ENCODE measurements around the gene NXT2. TPM values are rescaled to one million over a fixed set of nuclear protein-coding genes. Genes with fewer than 3 reads are reported as not detected.
"Not testable (repeated sequence)": the region's sequence is repeated elsewhere in the genome, so short reads cannot be mapped to it uniquely, and the experiment has no call there.

Gene NXT2
- total RNA-seq, 2 donors from 2014 or later: 2.6 to 3.8 TPM

DNA sequence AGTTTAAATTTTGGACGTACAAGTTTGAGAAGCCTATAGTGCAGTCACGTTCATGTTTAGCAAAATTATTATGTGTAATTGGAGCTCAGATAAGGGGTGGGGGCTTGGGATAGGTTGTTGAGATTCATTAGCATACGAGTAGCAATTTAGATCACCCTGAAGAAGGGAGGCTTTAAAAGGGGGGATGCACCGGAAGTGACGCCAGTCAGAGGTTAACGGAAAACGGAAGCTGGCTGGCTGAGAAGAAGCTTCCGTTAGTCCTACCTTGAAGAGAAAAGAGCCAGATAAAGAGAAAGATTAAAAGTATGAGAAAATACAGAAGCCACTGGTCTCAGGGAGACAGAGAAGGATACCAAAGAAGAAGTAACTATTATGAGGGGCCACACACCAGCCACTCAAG, 1.1 kb upstream of the NXT2 start:
- no peak for DNase-seq (ENCODE audit: low spot score)
- H3K4me3 ChIP-seq: no peak overlapping the region
- H3K9me3 ChIP-seq: no peaks in the 10 kb centered on the region
- TF ChIP-seq, protein P1, sequence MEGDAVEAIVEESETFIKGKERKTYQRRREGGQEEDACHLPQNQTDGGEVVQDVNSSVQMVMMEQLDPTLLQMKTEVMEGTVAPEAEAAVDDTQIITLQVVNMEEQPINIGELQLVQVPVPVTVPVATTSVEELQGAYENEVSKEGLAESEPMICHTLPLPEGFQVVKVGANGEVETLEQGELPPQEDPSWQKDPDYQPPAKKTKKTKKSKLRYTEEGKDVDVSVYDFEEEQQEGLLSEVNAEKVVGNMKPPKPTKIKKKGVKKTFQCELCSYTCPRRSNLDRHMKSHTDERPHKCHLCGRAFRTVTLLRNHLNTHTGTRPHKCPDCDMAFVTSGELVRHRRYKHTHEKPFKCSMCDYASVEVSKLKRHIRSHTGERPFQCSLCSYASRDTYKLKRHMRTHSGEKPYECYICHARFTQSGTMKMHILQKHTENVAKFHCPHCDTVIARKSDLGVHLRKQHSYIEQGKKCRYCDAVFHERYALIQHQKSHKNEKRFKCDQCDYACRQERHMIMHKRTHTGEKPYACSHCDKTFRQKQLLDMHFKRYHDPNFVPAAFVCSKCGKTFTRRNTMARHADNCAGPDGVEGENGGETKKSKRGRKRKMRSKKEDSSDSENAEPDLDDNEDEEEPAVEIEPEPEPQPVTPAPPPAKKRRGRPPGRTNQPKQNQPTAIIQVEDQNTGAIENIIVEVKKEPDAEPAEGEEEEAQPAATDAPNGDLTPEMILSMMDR (IDR thresholded peaks at IDR 0.05): no peak
- H3K36me3 ChIP-seq: no peaks in the 10 kb centered on the region
- H3K4me1 ChIP-seq: no peaks in the 10 kb centered on the region
- no peaks in the 10 kb centered on the region for H3K27me3 ChIP-seq
- H3K27ac ChIP-seq: no peak overlapping the region

DNA sequence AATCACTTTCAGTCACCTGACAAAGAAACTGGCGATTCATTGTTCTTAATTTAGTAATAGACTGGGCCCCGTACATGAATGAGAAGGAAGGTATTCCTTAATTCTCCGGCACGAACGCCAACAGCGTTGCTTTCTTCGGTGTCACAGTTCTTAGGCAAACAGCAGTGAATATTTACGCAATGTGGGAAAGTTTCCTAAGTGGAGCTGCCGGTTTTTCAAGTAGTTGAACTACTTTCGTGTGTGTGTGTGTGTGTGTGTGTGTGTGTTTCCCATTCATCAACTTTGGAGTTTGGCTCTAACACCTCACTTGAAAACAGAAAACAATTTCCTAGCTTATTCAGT, 651 bp downstream of the NXT2 start:
- H3K27ac ChIP-seq: peak overlapping the region; percentile 81 to 85
- no peaks in the 10 kb centered on the region for H3K27me3 ChIP-seq
- TF ChIP-seq, protein P1 (IDR thresholded peaks at IDR 0.05): no peak
- H3K9me3 ChIP-seq: no peaks in the 10 kb centered on the region
- DNase-seq (ENCODE audit: low spot score): peak; percentile 60
- H3K36me3 ChIP-seq: no peaks in the 10 kb centered on the region
- no peaks in the 10 kb centered on the region for H3K4me1 ChIP-seq
- peak overlapping the region; percentile 54 to 56 for H3K4me3 ChIP-seq

DNA sequence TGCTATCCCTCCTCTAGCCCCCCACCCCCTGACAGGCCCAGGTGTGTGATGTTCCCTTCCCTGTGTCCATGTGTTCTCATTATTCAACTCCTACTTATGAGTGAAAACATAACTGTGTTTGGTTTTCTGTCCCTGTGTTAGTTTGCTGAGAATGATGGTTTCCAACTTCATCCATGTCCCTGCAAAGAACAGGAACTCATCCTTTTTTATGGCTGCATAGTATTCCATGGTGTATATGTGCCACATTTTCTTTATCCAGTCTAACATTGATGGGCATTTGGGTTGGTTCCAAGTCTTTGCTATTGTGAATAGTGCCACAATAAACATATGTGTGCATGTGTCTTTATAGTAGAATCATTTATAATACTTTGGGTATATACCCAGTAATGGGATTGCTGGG, 2.4 kb downstream of the NXT2 start:
- H3K27me3 ChIP-seq; H3K4me3 ChIP-seq; H3K36me3 ChIP-seq; DNase-seq (ENCODE audit: low spot score); H3K9me3 ChIP-seq; H3K27ac ChIP-seq; H3K4me1 ChIP-seq: not testable (repeated sequence)

DNA sequence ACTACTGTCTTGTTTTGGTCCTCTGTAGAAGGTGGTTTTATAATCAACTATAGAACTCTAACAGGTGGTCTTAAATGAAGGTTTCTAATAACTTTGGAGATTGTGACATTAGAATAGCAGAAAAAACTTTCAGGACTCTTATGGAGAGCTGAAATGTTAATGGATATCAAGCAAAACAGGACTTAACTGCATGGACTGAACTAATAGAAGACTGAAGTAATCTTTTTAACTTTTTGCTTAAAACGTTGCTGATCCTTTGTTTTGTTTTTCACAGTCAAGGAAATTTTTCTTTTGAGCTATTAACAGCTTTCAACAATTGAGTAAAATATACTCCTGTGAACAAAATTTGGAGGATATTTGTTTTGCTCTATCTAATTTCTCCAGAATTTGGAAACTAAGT, 17.2 kb downstream of the NXT2 start:
- no peaks in the 10 kb centered on the region for H3K36me3 ChIP-seq
- no peak overlapping the region for H3K4me3 ChIP-seq
- no peak overlapping the region for H3K27ac ChIP-seq
- no peaks in the 10 kb centered on the region for H3K27me3 ChIP-seq
- no peak for DNase-seq (ENCODE audit: low spot score)
- H3K4me1 ChIP-seq: no peaks in the 10 kb centered on the region
- H3K9me3 ChIP-seq: no peaks in the 10 kb centered on the region
- TF ChIP-seq, protein P1 (IDR thresholded peaks at IDR 0.05): no peak

DNA sequence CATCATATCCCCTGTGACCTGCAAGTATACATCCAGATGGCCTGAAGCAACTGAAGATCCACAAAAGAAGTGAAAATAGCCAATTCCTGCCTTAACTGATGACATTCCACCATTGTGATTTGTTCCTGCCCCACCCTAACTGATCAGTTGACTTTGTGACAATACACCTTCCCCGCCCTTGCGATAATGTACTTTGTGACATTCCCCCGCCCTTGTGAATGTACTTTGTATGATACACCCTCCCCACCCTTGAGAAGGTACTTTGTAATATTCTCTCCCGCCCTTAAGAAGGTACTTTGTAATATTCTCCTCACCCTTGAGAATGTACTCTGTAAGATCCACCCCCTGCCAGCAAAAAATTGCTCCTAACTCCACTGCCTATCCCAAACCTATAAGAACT, 39.4 kb downstream of the NXT2 start:
- not testable (repeated sequence) for H3K9me3 ChIP-seq; H3K4me3 ChIP-seq; H3K4me1 ChIP-seq; H3K27me3 ChIP-seq; H3K27ac ChIP-seq; H3K36me3 ChIP-seq; DNase-seq (ENCODE audit: low spot score)

DNA sequence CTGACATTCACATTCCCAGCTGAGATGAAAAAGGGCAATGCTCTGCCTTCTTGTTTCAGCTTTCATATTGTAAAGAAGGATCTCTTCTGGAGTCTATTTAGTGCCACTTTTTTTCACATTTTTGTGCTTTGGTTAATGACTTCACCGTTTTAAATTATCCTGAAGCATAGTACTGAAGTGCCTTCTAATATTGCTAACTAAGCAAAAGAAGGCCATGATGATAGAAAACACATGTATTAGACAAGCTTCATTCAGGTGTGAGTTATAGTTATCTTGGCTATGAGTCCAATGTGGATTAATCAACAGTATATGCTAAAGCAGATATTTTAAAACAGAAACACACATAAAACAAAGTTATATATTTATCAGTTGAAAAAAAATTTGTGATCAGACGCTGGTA, 40.4 kb downstream of the NXT2 start:
- Histone ChIP-seq H3K36me3 (no peaks in the 10 kb centered on the region), H3K27ac (no peak overlapping the region), H3K9me3 (no peaks in the 10 kb centered on the region), H3K4me3 (no peak overlapping the region), H3K4me1 (no peaks in the 10 kb centered on the region), H3K27me3 (no peaks in the 10 kb centered on the region)
- TF ChIP-seq, protein P1 (IDR thresholded peaks at IDR 0.05): no peak
- DNase-seq (ENCODE audit: low spot score): no peak

DNA sequence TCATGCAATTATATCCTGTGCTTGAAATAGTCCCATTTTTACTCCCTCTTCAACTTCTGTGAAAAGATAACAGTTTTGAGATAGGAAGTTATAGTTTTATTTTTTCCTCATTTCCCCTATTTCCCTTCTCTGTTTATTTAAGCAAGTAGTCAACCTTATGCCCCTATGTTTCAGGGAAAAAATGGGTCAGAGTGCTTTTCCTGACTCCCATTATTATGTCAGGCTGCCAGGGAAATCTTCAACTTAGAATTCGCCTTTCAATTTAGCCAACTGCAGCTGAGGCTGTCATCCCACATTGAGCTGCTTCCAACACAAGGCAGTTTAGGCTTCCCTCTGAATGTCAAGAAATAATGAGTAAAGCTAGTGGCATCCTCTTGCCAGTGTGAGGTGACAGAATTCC, 42.3 kb downstream of the NXT2 start:
- no peaks in the 10 kb centered on the region for H3K27me3 ChIP-seq
- DNase-seq (ENCODE audit: low spot score): no peak
- no peak overlapping the region for H3K27ac ChIP-seq
- H3K4me3 ChIP-seq: no peak overlapping the region
- no peaks in the 10 kb centered on the region for H3K9me3 ChIP-seq
- H3K36me3 ChIP-seq: no peaks in the 10 kb centered on the region
- H3K4me1 ChIP-seq: no peaks in the 10 kb centered on the region
- TF ChIP-seq, protein P1 (IDR thresholded peaks at IDR 0.05): no peak
